A204.1 (cell line): Measurements from ENCODE around the gene TMEM258.

Source experiments
- FAIRE-seq: peaks from 2 replicates; lab custom pipeline; 2012; peaks lifted over from hg19 to GRCh38; lab: Jason Lieb, UNC

The TMEM258 gene

DNA sequence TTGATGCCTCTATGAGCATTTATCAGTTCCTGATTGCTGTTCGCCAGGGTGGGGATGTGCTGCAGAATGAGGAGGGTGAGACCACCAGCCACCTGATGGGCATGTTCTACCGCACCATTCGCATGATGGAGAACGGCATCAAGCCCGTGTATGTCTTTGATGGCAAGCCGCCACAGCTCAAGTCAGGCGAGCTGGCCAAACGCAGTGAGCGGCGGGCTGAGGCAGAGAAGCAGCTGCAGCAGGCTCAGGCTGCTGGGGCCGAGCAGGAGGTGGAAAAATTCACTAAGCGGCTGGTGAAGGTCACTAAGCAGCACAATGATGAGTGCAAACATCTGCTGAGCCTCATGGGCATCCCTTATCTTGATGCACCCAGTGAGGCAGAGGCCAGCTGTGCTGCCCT lies 3.1 kb upstream of the TMEM258 start:
- FAIRE-seq = no peak

DNA sequence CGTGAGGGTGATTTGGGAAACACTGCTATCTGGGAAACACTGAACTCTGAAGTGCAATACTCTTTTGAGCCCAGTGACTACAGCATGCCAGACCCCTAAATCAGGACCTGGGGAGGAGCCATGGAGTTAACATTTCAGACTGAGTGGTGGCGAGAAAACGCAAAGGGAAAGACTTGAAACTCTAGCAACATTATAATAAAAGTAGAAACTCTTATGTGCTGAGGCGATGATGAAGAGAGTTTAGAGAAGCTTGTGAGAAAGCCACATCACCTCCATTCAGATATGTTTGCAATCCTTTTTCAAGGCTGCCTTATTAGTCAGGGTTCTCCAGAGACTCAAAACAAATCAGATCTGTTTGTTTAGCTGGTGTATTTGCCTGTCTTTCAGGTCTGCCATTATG lies 2.2 kb upstream of the TMEM258 start:
- FAIRE-seq = no peak

DNA sequence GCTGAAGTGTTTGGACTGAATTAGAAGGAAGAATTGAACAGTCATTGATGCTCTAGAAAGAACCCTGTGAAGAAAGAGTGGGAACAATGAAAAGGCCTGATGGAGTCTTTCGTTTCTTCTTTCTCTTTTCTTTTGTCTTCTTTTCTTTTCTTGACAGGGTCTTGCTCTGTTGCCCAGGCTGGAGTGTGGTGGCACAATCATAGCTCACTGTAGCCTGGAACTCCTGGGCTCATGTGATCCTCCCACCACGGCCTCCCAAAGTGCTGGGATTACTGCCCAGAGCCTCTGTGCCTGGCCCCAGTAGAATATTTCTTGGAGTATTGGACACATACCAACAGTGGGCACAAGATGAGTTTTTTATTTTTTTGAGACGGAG lies 1.4 kb upstream of the TMEM258 start:
- no peak for FAIRE-seq

- no peak for FAIRE-seq
Observed at GRCh38 chr11:61793083-61793828, 857 bp upstream of the TMEM258 start.

DNA sequence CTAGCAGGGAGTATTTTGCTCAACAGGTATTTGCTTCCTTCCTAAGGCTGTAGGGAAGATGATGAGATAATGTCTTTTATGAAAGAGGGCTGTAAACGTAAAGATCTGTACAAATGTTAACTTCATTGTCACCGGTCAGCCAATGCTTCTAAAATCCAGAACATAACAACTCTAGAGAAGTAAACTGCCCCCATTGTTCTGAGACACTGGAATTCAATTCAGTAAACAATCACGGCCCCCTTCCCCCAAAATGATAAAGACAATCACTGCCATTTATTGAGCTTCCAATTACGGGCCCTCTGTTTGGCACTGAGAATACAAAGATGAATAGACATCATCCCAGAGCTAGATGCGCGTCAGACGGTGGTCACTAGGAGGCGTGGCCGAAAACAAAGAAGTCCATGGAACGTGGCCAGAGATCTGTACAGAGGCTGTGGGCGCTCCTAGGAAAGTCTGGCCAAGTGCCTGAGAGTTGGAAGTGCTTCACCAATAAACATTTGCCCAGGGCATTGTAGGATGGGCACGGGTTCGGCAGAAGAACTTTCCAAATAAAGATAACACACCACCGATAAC lies 576 bp downstream of the TMEM258 start:
- no peak for FAIRE-seq

GRCh38 chr11:61787928-61788491 lies 4.4 kb downstream of the TMEM258 start:
- FAIRE-seq = no peak

DNA sequence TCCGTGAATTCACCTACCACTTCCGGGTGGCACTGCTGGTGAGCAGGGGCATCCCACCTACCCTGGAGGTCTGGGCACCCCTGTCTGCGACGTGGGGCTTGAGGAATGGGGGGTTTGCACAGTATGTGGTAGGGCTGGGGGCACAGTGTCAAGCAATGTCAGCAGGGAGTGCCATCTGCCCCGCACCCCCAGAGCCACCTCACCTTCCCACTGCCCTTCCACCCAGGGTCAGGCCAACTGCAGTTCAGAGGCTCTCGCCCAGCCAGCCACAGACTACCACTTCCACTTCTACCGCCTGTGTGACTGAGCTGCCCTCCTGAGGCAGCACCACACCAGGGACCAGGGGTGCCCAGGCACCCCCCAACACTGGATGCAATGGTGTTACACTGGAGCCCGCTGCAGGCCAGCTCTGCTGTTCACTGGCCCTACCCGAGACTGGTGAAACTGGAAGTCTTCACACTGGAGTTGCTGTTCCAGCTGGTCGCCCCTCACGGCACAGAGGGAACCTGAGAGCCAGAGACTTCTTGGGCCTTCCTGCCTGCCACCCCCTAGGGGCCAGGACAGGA lies 6.5 kb downstream of the TMEM258 start:
- FAIRE-seq = no peak

- no peak for FAIRE-seq
Observed at GRCh38 chr11:61784506-61784805, 7.9 kb downstream of the TMEM258 start.

DNA sequence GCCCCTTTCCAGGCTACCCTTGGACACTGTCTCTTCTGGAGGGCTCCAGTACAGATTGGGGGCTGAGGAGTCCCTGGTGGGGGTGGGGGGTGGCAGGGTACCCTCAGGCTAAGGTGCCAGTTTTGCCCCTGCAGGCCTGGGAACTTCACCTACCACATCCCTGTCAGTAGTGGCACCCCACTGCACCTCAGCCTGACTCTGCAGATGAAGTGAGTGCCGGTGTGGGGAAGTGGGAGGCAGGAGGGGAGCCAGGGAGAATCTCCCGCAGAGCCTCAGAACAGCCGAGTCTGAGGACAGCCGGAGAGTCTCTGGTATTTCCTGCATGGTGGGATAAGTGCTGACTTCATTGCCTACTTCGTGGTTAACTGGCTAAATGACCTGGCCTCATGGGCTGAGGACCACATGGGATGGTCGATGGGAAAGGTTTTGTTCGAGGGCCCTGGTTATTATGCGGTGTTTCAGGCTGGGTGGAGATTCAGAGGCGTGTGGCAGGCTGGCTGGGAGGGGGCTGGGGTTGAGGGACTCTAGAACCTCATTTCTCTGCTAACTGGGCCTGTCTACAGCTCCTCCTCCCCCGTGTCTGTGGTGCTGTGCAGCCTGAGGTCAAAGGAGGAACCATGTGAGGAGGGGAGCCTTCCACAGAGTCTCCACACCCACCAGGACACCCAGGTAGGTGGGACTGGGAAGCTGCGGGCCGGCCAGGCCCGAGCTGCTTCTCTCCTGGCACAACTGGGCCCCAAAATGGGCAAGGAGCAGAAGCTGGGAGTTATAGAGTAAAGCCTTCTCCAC lies 8.5 kb downstream of the TMEM258 start:
- FAIRE-seq = no peak

DNA sequence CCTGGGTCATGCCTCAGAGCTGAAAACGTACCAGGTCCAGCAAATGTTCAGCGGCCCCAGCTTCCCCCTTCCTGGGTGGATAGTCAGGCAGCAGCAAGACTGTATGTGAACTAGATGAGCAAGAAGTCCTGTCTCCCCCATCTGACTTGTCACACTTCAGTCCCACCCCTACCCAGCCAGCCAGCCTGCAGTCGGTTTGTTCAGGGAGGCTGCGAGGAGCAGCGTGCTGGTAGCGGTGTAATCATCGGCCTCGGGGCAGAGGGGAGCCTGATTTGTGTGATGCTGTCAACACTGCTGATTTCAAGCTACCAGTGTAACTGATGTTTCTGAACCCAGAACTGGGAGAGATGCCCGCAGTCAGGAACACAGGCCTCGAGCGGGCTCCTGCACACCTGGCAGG lies 9.6 kb downstream of the TMEM258 start:
- FAIRE-seq = no peak

GRCh38 chr11:61782299-61782698 lies 10.1 kb downstream of the TMEM258 start:
- no peak for FAIRE-seq

- no peak for FAIRE-seq
Observed at GRCh38 chr11:61781585-61781984, 10.8 kb downstream of the TMEM258 start.

DNA sequence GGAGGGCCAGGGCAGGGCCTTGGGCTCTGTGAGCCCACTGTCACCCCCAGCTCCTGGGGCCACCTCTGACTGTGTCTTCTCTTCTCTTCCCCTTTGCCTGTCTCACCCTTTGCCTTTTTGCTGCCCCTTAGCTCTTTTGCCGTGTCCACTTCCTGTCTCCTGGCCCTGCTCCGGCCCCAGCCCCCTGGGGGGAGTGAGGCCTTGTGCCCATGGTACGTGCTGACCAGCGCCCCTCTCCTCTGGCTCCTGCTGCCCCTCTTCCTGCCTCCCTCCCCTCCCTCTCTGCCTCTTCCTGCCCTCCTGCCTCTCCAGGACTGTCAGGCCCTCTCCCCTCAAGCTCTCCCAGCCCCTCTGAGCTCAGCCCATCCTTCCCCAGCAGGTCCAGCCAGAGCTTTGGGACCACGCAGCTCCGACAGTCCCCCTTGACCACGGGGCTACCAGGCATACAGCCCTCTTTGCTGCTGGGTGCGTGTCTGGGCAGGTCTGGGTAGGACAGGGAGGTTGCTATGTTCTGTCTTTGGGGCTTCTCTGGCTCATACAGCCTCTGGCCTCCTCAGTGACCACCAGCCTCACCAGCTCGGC lies 11.7 kb downstream of the TMEM258 start:
- no peak for FAIRE-seq

- no peak for FAIRE-seq
Observed at GRCh38 chr11:61779666-61780525, 12.5 kb downstream of the TMEM258 start.

GRCh38 chr11:61778920-61779650 lies 13.3 kb downstream of the TMEM258 start:
- no peak for FAIRE-seq

GRCh38 chr11:61778357-61778886 lies 14.0 kb downstream of the TMEM258 start:
- FAIRE-seq = no peak

GRCh38 chr11:61777234-61778090 lies 14.9 kb downstream of the TMEM258 start:
- FAIRE-seq = no peak

DNA sequence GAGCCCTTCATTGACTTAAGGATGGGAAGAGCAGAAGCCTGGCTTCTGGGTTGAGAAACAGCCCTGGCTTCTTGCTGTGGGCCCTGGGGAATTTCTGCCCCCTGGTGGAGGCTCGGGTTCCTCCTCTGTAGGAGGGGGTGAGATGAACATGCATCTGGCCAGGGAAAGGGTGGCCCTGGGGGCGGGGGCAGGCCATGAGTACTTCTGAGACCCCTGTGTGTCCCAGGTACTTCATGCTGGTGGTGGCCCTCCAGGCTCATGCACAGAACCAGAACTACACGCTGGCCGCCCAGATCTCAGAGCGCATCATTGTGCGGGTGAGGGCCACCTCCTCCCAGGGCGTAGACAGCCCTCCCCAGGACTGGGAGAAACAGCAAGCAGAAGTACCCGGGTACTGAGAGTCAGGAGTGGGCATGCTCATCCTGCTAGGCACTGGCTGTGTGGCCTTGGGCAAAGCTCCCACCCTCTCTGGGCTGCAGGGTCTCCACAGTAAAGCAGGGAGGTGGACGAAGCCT lies 15.8 kb downstream of the TMEM258 start:
- FAIRE-seq = no peak
